ENCODE measurements around the gene TCEA2. TPM values are rescaled to one million over a fixed set of nuclear protein-coding genes. Genes with fewer than 3 reads are reported as not detected.

Gene TCEA2
- total RNA-seq, 2 experiments from 2014 or later = 36.4 to 71.2 TPM

GRCh38 chr20:64068386-64069208 is 5.6 kb downstream of the TCEA2 start:
- Histone ChIP-seq H4K20me1 (ENCODE audit: insufficient read depth, low read length) (no peaks in the 10 kb centered on the region), H3K4me3 (ENCODE audit: low read depth, low read length, poor library complexity, severe bottlenecking) (no peak overlapping the region), H3K79me2 (ENCODE audit: insufficient read depth, low read depth, low read length) (no peaks in the 10 kb centered on the region), H3K9me2 (ENCODE audit: insufficient read depth, low read length) (no peaks in the 10 kb centered on the region), H3K9me3 (ENCODE audit: low read length) (no peaks in the 10 kb centered on the region), H3K36me3 (ENCODE audit: insufficient read depth, low read length) (peaks cover 19% of the 10 kb centered on the region; the same call in 1 of the 2 replicates), H2AFZ (ENCODE audit: low read length) (no peak overlapping the region), H3K4me2 (ENCODE audit: low read length) (no peak overlapping the region), H3K27ac (ENCODE audit: low read depth, low read length, poor library complexity, severe bottlenecking) (no peak overlapping the region), H3K4me1 (ENCODE audit: insufficient read depth, low read length, poor library complexity, severe bottlenecking) (peaks cover 36% of the 10 kb centered on the region)
- intact Hi-C loops (cut with micrococcal nuclease; ENCODE audit: unreplicated experiment) = no loop called here
- ChIA-PET CTCF (ENCODE audit: unreplicated experiment) (no interaction called here), POLR2A (no interaction called here)
- no TSS peak for BruUV-seq (replicated peaks)
- DNase-seq (ENCODE audit: low spot score) = no peak
- TF ChIP-seq CTCF (conservative IDR thresholded peaks at IDR 0.05; ENCODE audit: low read length) (no peak), EZH2phosphoT487 (IDR thresholded peaks at IDR 0.05; ENCODE audit: borderline replicate concordance, low read depth, low read length) (no peak)

- Histone ChIP-seq H3K79me2 (ENCODE audit: insufficient read depth, low read depth, low read length) (no peaks in the 10 kb centered on the region), H3K4me2 (ENCODE audit: low read length) (no peak overlapping the region), H3K36me3 (ENCODE audit: insufficient read depth, low read length) (peaks cover 25% of the 10 kb centered on the region; the same call in 1 of the 2 replicates), H3K9me3 (ENCODE audit: low read length) (no peaks in the 10 kb centered on the region), H2AFZ (ENCODE audit: low read length) (no peak overlapping the region), H4K20me1 (ENCODE audit: insufficient read depth, low read length) (no peaks in the 10 kb centered on the region), H3K4me1 (ENCODE audit: insufficient read depth, low read length, poor library complexity, severe bottlenecking) (peaks cover 31% of the 10 kb centered on the region), H3K27ac (ENCODE audit: low read depth, low read length, poor library complexity, severe bottlenecking) (no peak overlapping the region), H3K9me2 (ENCODE audit: insufficient read depth, low read length) (no peaks in the 10 kb centered on the region), H3K4me3 (ENCODE audit: low read depth, low read length, poor library complexity, severe bottlenecking) (no peak overlapping the region)
- no peak for TF ChIP-seq EZH2phosphoT487 (IDR thresholded peaks at IDR 0.05; ENCODE audit: borderline replicate concordance, low read depth, low read length)
- TF ChIP-seq CTCF (conservative IDR thresholded peaks at IDR 0.05; ENCODE audit: low read length) = no peak
- no TSS peak for BruUV-seq (replicated peaks)
- CTCF ChIA-PET (ENCODE audit: unreplicated experiment) = no interaction called here
- no peak for DNase-seq (ENCODE audit: low spot score)
- intact Hi-C loops (cut with micrococcal nuclease; ENCODE audit: unreplicated experiment) = no loop called here
- POLR2A ChIA-PET = no interaction called here
Observed at GRCh38 chr20:64069209-64069613, 6.2 kb downstream of the TCEA2 start.

- no peak overlapping the region for H3K27ac ChIP-seq (ENCODE audit: low read depth, low read length, poor library complexity, severe bottlenecking)
Observed at GRCh38 chr20:64069614-64070243, 6.7 kb downstream of the TCEA2 start.

More at GRCh38 chr20:64069614-64070243, 6.7 kb downstream of the TCEA2 start:
- Histone ChIP-seq H3K4me3 (ENCODE audit: low read depth, low read length, poor library complexity, severe bottlenecking) (no peak overlapping the region), H4K20me1 (ENCODE audit: insufficient read depth, low read length) (no peaks in the 10 kb centered on the region), H3K4me1 (ENCODE audit: insufficient read depth, low read length, poor library complexity, severe bottlenecking) (peaks cover 26% of the 10 kb centered on the region), H3K4me2 (ENCODE audit: low read length) (no peak overlapping the region), H2AFZ (ENCODE audit: low read length) (no peak overlapping the region), H3K79me2 (ENCODE audit: insufficient read depth, low read depth, low read length) (no peaks in the 10 kb centered on the region), H3K36me3 (ENCODE audit: insufficient read depth, low read length) (peaks cover 27% of the 10 kb centered on the region; the same call in 1 of the 2 replicates), H3K9me2 (ENCODE audit: insufficient read depth, low read length) (no peaks in the 10 kb centered on the region), H3K9me3 (ENCODE audit: low read length) (no peaks in the 10 kb centered on the region)
- no TSS peak for BruUV-seq (replicated peaks)
- POLR2A ChIA-PET = no interaction called here
- intact Hi-C loops (cut with micrococcal nuclease; ENCODE audit: unreplicated experiment) = no loop called here
- TF ChIP-seq CTCF (conservative IDR thresholded peaks at IDR 0.05; ENCODE audit: low read length) = peak; percentile 78
- no peak for TF ChIP-seq EZH2phosphoT487 (IDR thresholded peaks at IDR 0.05; ENCODE audit: borderline replicate concordance, low read depth, low read length)
- no peak for DNase-seq (ENCODE audit: low spot score)
- CTCF ChIA-PET (ENCODE audit: unreplicated experiment) = no interaction called here
